Right atrium auricular region (tissue), 2 donors: ENCODE results near the gene GRXCR2. TPM values are rescaled to one million over a fixed set of nuclear protein-coding genes. Genes with fewer than 3 reads are reported as not detected.

ENCODE experiments used
- DNase-seq: peaks from one replicate; pipeline ENCODE4 v3.0.0-alpha.2; 2019; ENCODE audit warnings: low spot score
- H3K27ac ChIP-seq, 2 donors: fragments of 200-600 bp; sonication (generic); 1 replicate in 1 of 2; 2 replicates in 1 of 2; pipeline ENCODE4 v1.5.1; 2016 to 2019
- H3K27me3 ChIP-seq, 2 donors: fragments of 200-600 bp; sonication (generic); one replicate each; pipeline versions ENCODE4 v1.5.1 to v1.6.0; 2017 to 2019
- H3K36me3 ChIP-seq: fragments of 200-600 bp; sonication (generic); one replicate; pipeline ENCODE4 v1.5.1; 2016
- H3K4me1 ChIP-seq, 2 donors: fragments of 200-600 bp; sonication (generic); one replicate each; pipeline versions ENCODE4 v1.5.1 to v1.6.0; 2017 to 2019
- H3K4me3 ChIP-seq, 2 donors: fragments of 200-600 bp; sonication (generic); 1 replicate in 1 of 2; 2 replicates in 1 of 2; pipeline ENCODE4 v1.5.1; 2017 to 2019; ENCODE audit warnings: mild to moderate bottlenecking in 1 of 2, moderate library complexity in 1 of 2
- H3K9me3 ChIP-seq, 2 donors: fragments of 200-600 bp; sonication (generic); one replicate each; pipeline ENCODE4 v1.5.1; 2019
- total RNA-seq, 2 donors: library from RNA; depleted of rRNA; stranded (reverse); fragments of >200 nt; gene quantifications; one replicate each; pipeline ENCODE4 v1.1.0, GENCODE V29; 2016
- TF ChIP-seq, protein P1 (sequence below), 2 donors: fragments of 200-600 bp; sonication (generic); IDR thresholded peaks; one replicate each; pipeline ENCODE4 v1.5.1; 2019; ENCODE audit warnings: antibody characterized with exemption in 2 of 2

Gene GRXCR2
- total RNA-seq, 2 donors from 2014 or later: 0.24 to 1.0 TPM

DNA sequence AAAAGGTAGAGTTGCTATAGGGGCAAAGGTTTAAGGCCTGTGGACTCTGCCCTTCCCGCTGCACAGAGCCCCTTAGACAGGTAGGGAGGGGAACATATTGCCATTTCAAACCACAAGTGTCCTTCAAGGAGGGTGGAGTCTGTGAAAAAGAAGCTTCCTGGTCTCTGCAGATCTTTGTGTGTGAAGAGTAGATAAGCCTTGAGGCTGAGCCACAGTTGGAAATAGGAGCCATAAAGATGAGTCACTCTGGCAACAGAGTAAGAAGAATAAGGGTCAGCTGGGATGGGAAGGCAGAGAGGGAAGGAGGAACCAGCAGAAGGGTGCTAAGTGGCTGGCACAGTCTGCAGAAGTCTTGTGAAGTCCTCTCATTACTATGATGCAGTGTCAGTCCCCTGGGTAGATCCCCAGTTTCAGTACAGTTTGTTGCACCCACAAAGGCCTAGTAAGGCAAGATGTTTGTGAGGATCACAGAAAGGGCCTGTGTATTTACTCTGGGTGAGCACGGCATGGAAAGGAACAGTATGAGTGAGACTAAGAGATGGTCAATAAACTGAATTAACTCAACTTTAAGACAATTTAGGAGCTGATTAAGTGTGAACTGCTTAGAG is 18.1 kb downstream of the GRXCR2 start:
- Histone ChIP-seq H3K27ac (no peak overlapping the region), H3K4me3 (no peak overlapping the region), H3K27me3 (no peaks in the 10 kb centered on the region), H3K9me3 (no peaks in the 10 kb centered on the region), H3K36me3 (no peaks in the 10 kb centered on the region), H3K4me1 (peaks cover 0 to 26% of the 10 kb centered on the region in 2 donors)
- TF ChIP-seq, protein P1, sequence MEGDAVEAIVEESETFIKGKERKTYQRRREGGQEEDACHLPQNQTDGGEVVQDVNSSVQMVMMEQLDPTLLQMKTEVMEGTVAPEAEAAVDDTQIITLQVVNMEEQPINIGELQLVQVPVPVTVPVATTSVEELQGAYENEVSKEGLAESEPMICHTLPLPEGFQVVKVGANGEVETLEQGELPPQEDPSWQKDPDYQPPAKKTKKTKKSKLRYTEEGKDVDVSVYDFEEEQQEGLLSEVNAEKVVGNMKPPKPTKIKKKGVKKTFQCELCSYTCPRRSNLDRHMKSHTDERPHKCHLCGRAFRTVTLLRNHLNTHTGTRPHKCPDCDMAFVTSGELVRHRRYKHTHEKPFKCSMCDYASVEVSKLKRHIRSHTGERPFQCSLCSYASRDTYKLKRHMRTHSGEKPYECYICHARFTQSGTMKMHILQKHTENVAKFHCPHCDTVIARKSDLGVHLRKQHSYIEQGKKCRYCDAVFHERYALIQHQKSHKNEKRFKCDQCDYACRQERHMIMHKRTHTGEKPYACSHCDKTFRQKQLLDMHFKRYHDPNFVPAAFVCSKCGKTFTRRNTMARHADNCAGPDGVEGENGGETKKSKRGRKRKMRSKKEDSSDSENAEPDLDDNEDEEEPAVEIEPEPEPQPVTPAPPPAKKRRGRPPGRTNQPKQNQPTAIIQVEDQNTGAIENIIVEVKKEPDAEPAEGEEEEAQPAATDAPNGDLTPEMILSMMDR (IDR thresholded peaks at IDR 0.05): no peak
- no peak for DNase-seq

DNA sequence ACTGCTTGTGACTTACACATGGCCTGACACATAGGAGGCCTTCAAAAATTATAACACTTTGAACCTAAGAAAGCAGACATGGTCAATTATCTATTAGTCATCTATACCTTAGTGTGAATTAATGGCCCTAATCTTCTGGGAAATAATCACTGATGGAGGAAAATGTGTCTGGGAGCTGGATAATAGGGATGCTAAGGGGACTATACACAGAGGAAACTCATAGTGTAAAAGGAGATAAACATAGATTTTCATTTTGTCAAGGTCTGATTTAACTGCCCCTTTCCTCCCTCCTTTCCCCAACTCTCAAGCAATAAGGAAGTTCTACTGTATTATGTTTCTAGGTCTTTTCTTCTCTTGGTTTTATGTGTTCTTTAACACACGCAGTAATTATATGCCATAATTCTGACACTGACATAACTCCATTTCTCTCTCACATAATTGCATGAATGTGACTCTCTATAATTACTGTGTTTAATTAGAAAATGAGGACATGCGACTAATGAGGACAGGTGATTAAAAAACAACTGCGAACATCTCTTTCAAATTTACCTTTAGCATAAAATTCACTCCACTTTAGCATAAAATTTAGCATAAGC is 18.9 kb downstream of the GRXCR2 start:
- Histone ChIP-seq H3K9me3 (no peaks in the 10 kb centered on the region), H3K4me1 (peaks cover 0 to 19% of the 10 kb centered on the region in 2 donors), H3K27ac (no peak overlapping the region), H3K36me3 (no peaks in the 10 kb centered on the region), H3K27me3 (no peaks in the 10 kb centered on the region), H3K4me3 (no peak overlapping the region)
- no peak for DNase-seq
- TF ChIP-seq, protein P1 (IDR thresholded peaks at IDR 0.05): no peak

DNA sequence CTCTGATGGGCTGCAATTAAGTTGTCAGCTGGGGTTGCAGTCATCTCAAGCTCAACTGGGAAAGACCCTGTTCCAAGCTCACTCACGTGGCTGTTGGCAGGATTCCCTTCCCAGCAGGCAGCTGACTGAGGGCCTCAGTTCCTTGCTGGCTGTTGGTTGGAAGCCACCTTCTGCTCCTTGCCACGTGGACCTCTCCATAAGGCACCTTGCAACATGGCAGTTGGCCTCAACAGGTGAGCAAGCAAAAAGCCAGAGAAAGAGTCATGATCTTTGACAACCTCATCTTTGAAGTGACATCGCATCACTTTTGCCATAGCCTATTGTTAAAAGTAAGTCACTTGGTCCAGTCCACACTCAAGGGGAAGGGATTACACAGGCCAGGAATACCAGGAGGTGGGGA is 19.8 kb downstream of the GRXCR2 start:
- Histone ChIP-seq H3K27ac (no peak overlapping the region), H3K4me1 (peaks cover 0 to 15% of the 10 kb centered on the region in 2 donors), H3K4me3 (no peak overlapping the region), H3K36me3 (no peaks in the 10 kb centered on the region), H3K9me3 (no peaks in the 10 kb centered on the region), H3K27me3 (no peaks in the 10 kb centered on the region)
- TF ChIP-seq, protein P1 (IDR thresholded peaks at IDR 0.05): no peak
- no peak for DNase-seq

DNA sequence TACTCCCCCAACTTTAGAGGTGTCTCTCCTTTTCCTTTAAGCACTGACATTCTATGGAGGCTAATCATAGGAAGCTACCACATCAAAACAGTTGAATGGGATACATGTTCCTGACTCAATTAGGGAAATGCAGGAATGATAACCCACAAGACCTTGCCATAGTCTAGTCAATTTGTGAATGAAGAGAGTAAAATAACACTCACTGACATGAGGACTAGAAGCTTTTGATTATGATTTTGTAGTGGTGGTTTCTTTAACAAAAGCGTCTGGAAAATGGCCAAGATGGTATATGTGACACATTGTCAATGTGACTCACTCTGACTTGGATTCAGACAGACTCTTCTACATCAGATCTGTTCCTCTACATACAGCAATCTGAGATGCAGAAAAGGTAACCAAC is 24.0 kb downstream of the GRXCR2 start:
- Histone ChIP-seq H3K4me3 (no peak overlapping the region), H3K27ac (no peak overlapping the region), H3K4me1 (no peaks in the 10 kb centered on the region), H3K27me3 (no peaks in the 10 kb centered on the region), H3K9me3 (no peaks in the 10 kb centered on the region), H3K36me3 (no peaks in the 10 kb centered on the region)
- no peak for DNase-seq
- TF ChIP-seq, protein P1 (IDR thresholded peaks at IDR 0.05): no peak

DNA sequence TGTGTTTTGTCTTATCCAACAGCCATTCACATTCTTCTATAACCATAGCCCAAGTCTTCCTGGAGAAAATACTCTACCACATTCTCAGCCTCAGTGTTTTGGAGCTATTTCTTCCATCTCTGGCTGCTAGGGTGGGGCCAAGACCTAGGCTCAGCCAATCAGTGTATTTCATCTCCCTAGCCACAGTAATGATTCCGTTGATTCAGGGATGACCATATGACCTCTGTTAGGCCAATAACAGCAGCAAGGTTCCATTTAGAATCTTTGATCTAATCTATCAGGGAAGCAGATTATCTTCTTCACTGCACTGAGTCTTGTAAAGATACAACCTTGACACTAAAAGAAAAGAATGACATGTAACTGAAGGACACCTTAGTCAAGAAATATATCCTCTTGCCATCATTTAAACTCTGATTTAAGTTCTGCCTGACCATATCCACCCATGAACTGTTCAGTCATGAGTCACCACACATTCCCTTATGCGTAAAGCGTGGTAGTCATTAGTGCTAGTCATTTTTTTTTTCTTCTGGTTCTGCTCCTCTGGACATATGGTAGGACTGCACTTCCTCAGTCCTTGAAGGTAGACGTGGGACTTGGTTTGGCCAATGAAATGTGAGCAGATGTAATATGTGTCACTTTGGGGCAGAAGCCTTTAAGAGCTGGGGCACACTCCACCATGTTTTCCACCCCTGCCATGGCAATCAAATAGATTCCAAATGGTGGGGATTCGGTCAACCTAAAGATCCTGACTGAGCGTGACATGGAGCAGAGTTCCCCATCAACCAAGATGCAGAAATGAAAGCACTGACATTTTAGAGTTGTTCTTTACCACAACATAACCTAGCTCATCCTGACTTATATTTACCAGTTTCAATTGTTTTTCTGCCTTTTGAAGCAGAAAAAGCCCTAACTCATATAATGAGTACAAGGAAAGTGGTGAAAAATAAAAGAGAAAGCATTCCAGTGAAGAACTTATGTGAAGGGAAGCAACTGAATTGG is 25.0 kb downstream of the GRXCR2 start:
- Histone ChIP-seq H3K27me3 (no peaks in the 10 kb centered on the region), H3K27ac (no peak overlapping the region), H3K9me3 (no peaks in the 10 kb centered on the region), H3K4me1 (no peaks in the 10 kb centered on the region), H3K36me3 (no peaks in the 10 kb centered on the region), H3K4me3 (no peak overlapping the region)
- TF ChIP-seq, protein P1 (IDR thresholded peaks at IDR 0.05): no peak
- no peak for DNase-seq
